ENCODE data around the gene ROGDI.

Gene ROGDI

GRCh38 chr16:4813251-4814003 is 11.0 kb upstream of the ROGDI start:
- no peak for FAIRE-seq

DNA sequence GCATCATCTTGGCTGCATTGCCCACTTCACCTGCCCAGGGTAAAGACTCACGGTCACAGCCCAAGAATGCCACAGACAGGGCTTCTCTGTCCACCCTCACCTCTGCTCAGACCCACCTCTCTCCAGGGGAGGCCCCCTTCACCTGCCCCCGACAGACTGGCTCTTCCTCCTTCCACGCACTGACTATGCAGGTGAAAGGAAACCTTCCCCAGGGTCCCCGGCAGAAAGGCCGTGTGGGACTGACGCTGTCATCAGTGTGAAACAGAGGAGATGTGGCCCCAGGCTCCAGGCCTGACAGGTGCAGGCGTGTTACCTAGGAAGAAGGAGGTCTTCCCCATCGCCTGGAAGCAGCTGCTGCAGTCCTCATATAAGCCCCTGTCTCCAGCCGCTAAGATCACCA is 9.3 kb upstream of the ROGDI start:
- no peak for FAIRE-seq

GRCh38 chr16:4811242-4811641 is 8.8 kb upstream of the ROGDI start:
- FAIRE-seq: no peak

GRCh38 chr16:4806280-4806679 is 3.8 kb upstream of the ROGDI start:
- FAIRE-seq: no peak

DNA sequence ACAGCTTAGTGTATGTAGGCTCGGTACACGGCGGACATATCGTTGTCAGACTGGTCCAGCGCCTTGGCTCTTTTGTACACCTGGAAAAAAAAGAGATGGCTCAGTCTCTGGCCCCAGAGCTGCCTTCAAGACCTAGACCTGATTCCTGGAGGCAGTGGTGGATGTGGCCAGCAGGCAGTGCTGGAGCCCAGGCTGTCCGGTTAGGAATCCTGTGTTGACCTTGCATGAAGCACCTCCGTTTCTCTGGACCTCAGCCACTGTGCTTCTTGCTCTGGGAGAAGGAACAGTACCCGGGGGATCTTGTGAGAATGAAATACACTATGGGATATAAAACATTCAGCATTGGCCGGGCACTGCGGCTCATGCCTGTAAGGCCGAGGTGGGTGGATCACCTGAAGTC is 2.8 kb upstream of the ROGDI start:
- FAIRE-seq: no peak

DNA sequence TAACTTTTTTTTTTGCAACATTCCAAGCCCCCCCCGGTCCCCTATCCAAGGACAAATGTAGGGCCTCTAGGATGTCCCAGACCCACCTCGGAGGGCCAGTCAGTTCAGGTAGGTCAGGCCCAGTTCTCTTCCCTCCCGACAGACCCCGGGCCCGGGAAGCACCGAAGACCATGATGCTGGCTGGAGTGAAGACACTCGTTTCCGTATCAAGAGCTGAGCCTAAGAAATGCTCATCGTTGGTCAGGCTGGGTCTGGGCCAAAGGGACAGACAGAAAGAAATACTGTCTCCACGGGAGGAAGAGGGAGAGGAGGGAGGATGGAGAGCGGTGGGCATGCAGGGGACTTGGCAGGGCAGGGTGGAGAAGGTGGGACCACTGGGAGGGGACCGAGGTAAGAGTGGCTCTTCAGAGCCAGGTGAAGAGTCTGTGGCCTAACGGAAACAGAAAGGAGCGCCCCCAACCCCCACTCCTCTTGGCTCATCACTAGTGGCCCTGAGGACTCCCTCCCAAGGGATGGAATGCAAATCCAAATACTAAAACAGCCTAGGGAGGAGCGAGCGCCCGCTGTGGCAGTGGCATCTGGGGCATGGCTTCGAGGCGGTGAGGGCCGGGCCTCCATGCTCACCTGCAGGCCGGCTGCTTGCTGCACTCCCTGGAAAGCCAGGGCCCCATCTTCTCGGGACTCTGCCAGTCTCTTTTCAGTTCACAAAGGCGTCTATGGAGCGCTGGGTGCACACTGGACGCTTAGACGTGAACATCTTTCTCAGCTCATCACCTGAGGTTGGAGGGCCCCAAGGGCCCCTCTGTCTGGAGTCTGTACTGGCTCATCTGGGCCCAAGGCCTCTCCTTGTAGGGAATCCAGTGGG is 1.7 kb upstream of the ROGDI start:
- no peak for FAIRE-seq

DNA sequence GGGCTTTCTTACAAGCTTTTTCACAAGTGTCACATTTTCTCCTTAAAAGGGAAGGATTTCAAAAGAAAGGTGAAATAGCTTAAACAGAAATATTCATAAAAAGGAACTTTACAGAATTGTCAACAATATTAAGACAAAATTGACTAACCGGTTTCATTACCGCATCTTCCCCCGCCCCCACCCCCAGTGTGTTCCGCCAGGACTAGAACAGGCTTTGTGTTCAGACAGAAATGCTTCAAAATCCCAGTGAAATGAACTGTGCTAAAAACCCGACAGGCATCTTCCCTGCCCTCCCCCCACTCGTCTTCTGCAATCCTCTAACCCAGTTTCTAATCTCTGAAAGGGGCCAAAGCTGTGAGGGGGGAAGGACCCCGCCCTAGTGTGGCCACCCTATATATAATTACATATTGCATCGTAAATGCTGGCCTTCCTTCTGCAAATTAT is 990 bp upstream of the ROGDI start:
- FAIRE-seq: no peak

DNA sequence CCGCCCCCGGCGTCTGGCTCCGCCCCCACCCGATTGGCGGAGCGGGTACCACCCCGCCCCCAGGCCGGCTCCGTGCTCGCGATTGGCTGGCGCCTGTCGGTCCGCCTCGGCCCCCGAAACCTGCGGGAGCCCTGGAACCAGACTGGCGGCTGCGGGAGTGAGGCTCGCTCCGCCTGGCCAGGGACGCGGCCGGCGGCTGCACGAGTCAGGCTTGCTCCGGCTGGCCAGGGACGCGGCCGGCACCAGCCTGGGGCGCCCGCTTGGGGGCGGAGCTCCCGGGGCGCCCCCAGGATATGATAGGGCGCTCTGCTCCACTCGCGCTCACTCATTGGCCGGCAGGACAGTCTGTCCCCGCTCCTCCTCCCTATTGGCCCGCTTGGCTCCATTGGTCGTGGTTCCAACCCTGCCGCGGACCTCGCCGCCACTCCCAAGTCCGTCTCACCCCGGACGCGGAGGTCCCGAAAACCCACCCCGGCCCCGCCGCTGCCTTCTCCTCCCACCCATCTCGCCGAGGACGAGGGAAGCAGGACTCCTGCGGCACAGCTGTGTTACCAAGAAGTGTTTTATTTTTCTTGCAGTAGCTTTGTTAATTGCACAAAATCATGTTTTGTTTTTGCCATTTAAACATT is 340 bp upstream of the ROGDI start:
- FAIRE-seq: no peak

- no peak for FAIRE-seq
Measured at GRCh38 chr16:4801051-4801961, 1.1 kb downstream of the ROGDI start.

DNA sequence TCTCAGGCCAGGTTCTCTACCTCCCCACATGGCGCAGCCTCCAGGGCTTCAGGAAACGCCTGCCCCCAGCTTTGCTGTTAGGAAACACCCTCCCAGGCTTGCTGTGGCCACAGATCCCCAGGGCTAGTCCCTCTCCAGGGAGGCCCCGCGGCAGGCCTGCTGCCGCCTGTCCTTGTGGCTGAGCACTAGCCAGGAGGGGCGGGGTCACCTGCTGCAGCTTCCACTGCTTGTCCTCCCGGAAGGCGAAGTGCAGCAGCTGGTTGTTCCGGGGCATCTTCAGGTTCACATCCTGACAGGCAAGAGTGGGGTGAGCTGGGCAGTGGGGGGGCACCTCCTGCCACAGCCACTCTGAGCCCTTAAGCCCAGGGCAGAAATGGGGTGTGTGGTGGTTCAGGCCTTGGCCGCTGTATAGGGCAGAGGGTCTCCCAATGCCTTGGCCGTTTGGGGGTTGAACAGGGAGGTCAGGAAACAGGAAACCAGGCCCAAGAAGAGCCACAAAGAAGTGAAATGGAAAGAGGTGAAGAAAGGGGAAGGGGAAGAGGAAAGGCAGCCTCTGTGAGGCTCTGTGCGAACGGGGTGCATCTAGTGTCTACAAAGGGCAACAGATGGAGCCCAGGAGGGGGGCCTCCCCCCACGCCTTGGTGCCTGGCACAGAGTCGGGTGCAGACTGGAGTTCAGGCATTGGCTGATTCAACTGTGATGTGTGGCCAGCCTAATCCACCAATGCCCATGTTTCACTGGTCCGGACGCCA is 2.0 kb downstream of the ROGDI start:
- no peak for FAIRE-seq

- no peak for FAIRE-seq
Measured at GRCh38 chr16:4799171-4799855, 3.1 kb downstream of the ROGDI start.

GRCh38 chr16:4798456-4798855 is 4.0 kb downstream of the ROGDI start:
- no peak for FAIRE-seq

DNA sequence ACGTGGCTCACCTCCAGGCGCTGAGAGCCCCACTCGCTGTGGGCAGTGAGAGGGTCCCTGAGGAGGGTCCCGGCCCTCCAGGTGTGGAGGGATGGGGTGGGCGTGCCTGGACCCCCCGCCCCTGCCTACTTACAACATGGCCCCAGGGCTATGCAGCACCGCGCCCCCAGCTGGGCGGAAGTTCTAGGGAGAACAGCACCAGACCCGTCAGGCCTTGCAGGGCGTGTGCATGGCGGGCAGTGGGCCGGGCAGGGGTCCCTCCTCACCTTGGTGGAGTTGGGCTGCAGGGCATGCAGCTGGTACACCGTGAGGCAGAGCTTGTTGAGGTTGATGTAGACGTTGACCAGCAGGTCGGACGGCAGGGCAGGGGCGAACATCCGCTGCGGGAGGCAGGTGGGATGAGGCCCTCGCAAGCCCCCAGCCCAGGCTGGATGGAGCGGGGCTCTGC is 4.6 kb downstream of the ROGDI start:
- no peak for FAIRE-seq

GRCh38 chr16:4796982-4797804 is 5.2 kb downstream of the ROGDI start:
- no peak for FAIRE-seq

DNA sequence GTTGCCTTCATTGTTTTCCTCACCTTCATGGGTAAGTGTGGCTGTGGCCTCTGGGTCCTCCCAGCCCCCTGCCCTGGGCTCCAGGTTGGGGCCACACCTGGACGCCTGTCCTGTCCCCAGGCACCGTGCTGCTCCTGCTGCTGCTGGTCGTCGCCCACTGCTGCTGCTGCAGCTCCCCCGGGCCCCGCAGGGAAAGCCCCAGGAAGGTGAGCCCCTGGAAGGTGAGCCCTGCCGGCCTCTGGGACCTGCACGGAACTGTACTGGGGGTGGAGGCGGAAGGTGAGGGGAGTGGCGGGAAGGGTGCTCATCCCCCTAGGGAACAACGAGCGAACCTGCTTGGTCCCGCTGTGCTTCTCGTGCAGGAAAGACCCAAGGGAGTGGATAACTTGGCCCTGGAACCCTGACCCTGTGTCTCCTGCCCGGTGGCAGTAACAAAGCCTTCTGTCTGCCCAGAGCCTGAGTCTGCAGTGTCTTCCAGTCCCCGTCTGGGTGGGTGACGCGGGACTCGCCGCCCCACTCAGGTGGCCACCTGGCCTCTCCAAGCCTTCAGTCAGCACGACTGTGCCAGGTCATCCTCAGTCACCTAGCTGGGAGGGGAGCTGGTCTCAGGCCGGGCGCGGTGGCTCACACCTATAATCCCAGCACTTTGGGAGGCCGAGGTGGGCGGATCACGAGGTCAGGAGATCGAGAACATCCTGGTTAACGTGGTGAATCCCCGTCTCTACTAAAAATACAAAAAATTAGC is 6.4 kb downstream of the ROGDI start:
- no peak for FAIRE-seq

GRCh38 chr16:4795181-4795827 is 7.1 kb downstream of the ROGDI start, which contains the start of gene SMIM22:
TSS of gene SMIM22 (plus strand) at chr16:4795369. CDS start at chr16:4795735, 366 bp downstream.
- no peak for FAIRE-seq

DNA sequence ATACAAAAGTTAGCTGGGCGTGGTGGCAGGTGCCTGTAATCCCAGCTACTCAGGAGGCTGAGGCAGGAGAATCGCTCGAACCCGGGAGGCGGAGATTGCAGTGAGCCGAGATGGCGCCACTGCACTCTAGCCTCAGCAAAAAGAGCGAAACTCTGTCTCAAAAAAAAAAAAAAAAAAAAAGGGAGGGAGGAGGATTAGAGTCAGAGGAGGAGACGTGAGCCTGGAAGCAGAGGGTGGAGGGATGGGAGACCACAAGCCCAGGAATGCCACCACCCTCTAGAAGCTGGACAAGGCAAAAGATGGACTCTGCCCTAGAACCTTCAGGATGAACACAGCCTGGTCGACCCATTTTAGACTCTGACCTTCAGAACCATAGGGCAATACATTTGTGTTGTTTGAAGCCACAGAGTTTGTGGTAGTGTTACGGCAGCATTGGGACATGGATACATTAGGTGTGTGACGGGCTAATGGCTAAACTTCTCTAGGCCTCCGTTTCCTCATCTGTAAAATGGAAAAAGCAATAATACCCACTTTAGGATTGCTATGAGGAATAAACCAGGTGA is 9.4 kb downstream of the ROGDI start:
- FAIRE-seq: no peak

DNA sequence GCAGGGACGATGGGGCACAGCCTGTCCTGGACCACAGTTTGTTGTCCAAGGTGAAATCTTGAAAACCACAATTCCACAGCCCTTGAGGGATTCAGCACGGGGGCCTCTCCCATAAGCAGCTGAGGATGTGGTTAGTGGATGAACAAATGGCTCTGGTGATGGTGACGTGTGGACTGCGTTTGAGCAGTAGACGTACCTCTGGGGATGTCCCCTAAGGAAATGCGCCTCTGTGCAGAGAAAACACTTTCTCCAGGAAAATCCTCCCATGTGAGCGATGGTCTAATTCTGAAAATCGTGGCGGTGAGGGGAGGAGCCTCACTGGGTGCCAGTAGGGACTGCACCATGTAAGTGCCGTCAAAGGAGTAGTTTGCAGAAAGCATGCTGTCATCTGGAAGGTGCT is 11.6 kb downstream of the ROGDI start:
- no peak for FAIRE-seq
